CD4-positive, alpha-beta T cell treated with Interleukin-6 at 100 ng/mL for 8 hours (primary cell): Measurements from ENCODE around the gene KCNK3.
"Not testable (repeated sequence)": the region's sequence is repeated elsewhere in the genome, so short reads cannot be mapped to it uniquely, and the experiment has no call there.

Source experiments
- DNase-seq: peaks from one replicate; pipeline ENCODE4 v3.0.0-alpha.2; 2020; ENCODE audit warnings: mixed read lengths, low spot score

KCNK3 gene

GRCh38 chr2:26692279-26692896 is at the start of gene KCNK3:
KCNK3 (plus strand) TSS chr2:26692722; CDS start chr2:26692876, 154 bp downstream.
- no peak for DNase-seq

- no peak for DNase-seq
Observed at GRCh38 chr2:26644188-26644835, 48.2 kb upstream of the KCNK3 start.

GRCh38 chr2:26645762-26646161 is 46.8 kb upstream of the KCNK3 start:
- DNase-seq = no peak

- DNase-seq = no peak
Observed at GRCh38 chr2:26646986-26647672, 45.4 kb upstream of the KCNK3 start.

- no peak for DNase-seq
Observed at GRCh38 chr2:26647981-26648380, 44.5 kb upstream of the KCNK3 start.

- DNase-seq = no peak
Observed at GRCh38 chr2:26648516-26648915, 44.0 kb upstream of the KCNK3 start.

- DNase-seq = no peak
Observed at GRCh38 chr2:26649322-26649721, 43.2 kb upstream of the KCNK3 start.

- DNase-seq = no peak
Observed at GRCh38 chr2:26649992-26650712, 42.4 kb upstream of the KCNK3 start.

- no peak for DNase-seq
Observed at GRCh38 chr2:26650713-26651469, 41.6 kb upstream of the KCNK3 start.

GRCh38 chr2:26651470-26651771 is 41.1 kb upstream of the KCNK3 start:
- DNase-seq = no peak

- no peak for DNase-seq
Observed at GRCh38 chr2:26651799-26652198, 40.7 kb upstream of the KCNK3 start.

- DNase-seq = no peak
Observed at GRCh38 chr2:26652361-26653041, 40.0 kb upstream of the KCNK3 start.

GRCh38 chr2:26653207-26654060 is 39.1 kb upstream of the KCNK3 start:
- DNase-seq = no peak

GRCh38 chr2:26654061-26654340 is 38.5 kb upstream of the KCNK3 start:
- no peak for DNase-seq

- not testable (repeated sequence) for DNase-seq
Observed at GRCh38 chr2:26655120-26655519, 37.4 kb upstream of the KCNK3 start.

- DNase-seq = no peak
Observed at GRCh38 chr2:26655611-26656195, 36.8 kb upstream of the KCNK3 start.

GRCh38 chr2:26657265-26657664 is 35.3 kb upstream of the KCNK3 start:
- DNase-seq = no peak

- no peak for DNase-seq
Observed at GRCh38 chr2:26658691-26659346, 33.7 kb upstream of the KCNK3 start.

- DNase-seq = no peak
Observed at GRCh38 chr2:26660363-26660962, 32.1 kb upstream of the KCNK3 start.
